PC-9 (cell line): Measurements from ENCODE around the gene NGF.

ENCODE experiments used
- CTCF ChIP-seq: fragments of 200-600 bp; sonication (generic); conservative IDR thresholded peaks from 2 replicates; pipeline ENCODE4 v1.6.1; 2017; ENCODE audit warnings: mixed run types, antibody characterized with exemption, mild to moderate bottlenecking, moderate library complexity
- EZH2 ChIP-seq: fragments of 200-600 bp; sonication (generic); IDR thresholded peaks from 2 replicates; pipeline ENCODE4 v1.8.0; 2017; ENCODE audit warnings: antibody characterized with exemption, low read depth

- TF ChIP-seq CTCF (no peak), EZH2 (no peak)
Observed at GRCh38 chr1:115351143-115351542, 13.1 kb upstream of the NGF start.
